GM23338 (cell line): ENCODE measurements around the gene KAT14. TPM values are rescaled to one million over a fixed set of nuclear protein-coding genes. Genes with fewer than 3 reads are reported as not detected.
A peak's percentile ranks its signal among the peaks of the same experiment; 100 is the strongest.

Source experiments
- ATAC-seq: fragments of 200-7000 bp; cut with Tn5 transposase; 3 replicates; pipeline ENCODE4 v1.9.1; 2020
- DNase-seq: peaks from one replicate; pipeline ENCODE4 v3.0.0-alpha.2; 2015; ENCODE audit warnings: low spot score
- H2AFZ ChIP-seq: fragments of 200-600 bp; sonication (generic); 2 replicates; pipeline ENCODE4 v1.8.0; 2016; ENCODE audit warnings: antibody characterized with exemption, mild to moderate bottlenecking, moderate library complexity
- H3F3A ChIP-seq: fragments of 200-600 bp; sonication (generic); replicated peaks from 2 replicates; pipeline ENCODE4 v1.8.0; 2017; ENCODE audit warnings: antibody characterized with exemption, mixed run types, low read depth
- H3K27ac ChIP-seq: fragments of 200-600 bp; sonication (generic); 2 replicates; pipeline ENCODE4 v1.6.1; 2016; ENCODE audit warnings: low read depth
- H3K27me3 ChIP-seq: fragments of 200-600 bp; sonication (generic); 2 replicates; pipeline ENCODE4 v1.8.0; 2016; ENCODE audit warnings: mild to moderate bottlenecking, mixed run types, moderate library complexity; ENCODE audit not compliant: insufficient read depth
- H3K36me3 ChIP-seq: fragments of 200-600 bp; sonication (generic); 2 replicates; pipeline ENCODE4 v1.8.0; 2016; ENCODE audit warnings: mild to moderate bottlenecking; ENCODE audit not compliant: insufficient read depth
- H3K4me1 ChIP-seq: fragments of 200-600 bp; sonication (generic); 2 replicates; pipeline ENCODE4 v1.8.0; 2016; ENCODE audit warnings: mild to moderate bottlenecking, moderate library complexity; ENCODE audit not compliant: insufficient read depth
- H3K4me2 ChIP-seq: fragments of 200-600 bp; sonication (generic); 2 replicates; pipeline ENCODE4 v1.7.1; 2017; ENCODE audit warnings: mixed run types
- H3K4me3 ChIP-seq: fragments of 200-600 bp; sonication (generic); 2 replicates; pipeline ENCODE4 v1.6.1; 2016; ENCODE audit warnings: mixed run types
- H3K79me2 ChIP-seq: fragments of 200-600 bp; sonication (generic); replicated peaks from 2 replicates; pipeline ENCODE4 v1.8.0; 2017; ENCODE audit warnings: mild to moderate bottlenecking; ENCODE audit not compliant: insufficient read depth
- H3K9me2 ChIP-seq: fragments of 200-600 bp; sonication (generic); 2 replicates; pipeline ENCODE4 v1.8.0; 2017; ENCODE audit not compliant: insufficient read depth
- H4K20me1 ChIP-seq: fragments of 200-600 bp; sonication (generic); replicated peaks from 2 replicates; pipeline ENCODE4 v1.8.0; 2017; ENCODE audit warnings: mild to moderate bottlenecking; ENCODE audit not compliant: insufficient read depth
- H3K27ac Mint-ChIP-seq: 2 replicates; pipeline ENCODE4 v1.8.0; 2020; ENCODE audit warnings: inconsistent platforms, mild to moderate bottlenecking, moderate library complexity, mixed read lengths
- H3K27me3 Mint-ChIP-seq: 3 replicates; pipeline ENCODE4 v1.8.0; 2022; ENCODE audit warnings: low read depth, mild to moderate bottlenecking, moderate library complexity, mixed read lengths, inconsistent platforms; ENCODE audit not compliant: insufficient read depth, poor library complexity
- H3K36me3 Mint-ChIP-seq: 3 replicates; pipeline ENCODE4 v1.8.0; 2021; ENCODE audit warnings: low read depth, mild to moderate bottlenecking, inconsistent platforms, moderate library complexity, mixed read lengths
- H3K4me1 Mint-ChIP-seq: 3 replicates; pipeline ENCODE4 v1.8.0; 2020; ENCODE audit warnings: mild to moderate bottlenecking, inconsistent platforms, mixed read lengths
- H3K4me3 Mint-ChIP-seq: 3 replicates; pipeline ENCODE4 v1.8.0; 2021; ENCODE audit warnings: moderate library complexity, mild to moderate bottlenecking, inconsistent platforms, mixed read lengths
- H3K9me3 Mint-ChIP-seq: 3 replicates; pipeline ENCODE4 v1.8.0; 2020; ENCODE audit warnings: moderate library complexity, mild to moderate bottlenecking, inconsistent platforms, mixed read lengths
- EZH2 ChIP-seq: fragments of 200-600 bp; sonication (generic); IDR thresholded peaks from one replicate; pipeline ENCODE4 v1.8.0; 2017; ENCODE audit warnings: antibody characterized with exemption, mild to moderate bottlenecking, low read depth; ENCODE audit not compliant: unreplicated experiment
- EZH2phosphoT487 ChIP-seq: fragments of 200-600 bp; sonication (generic); IDR thresholded peaks from one replicate; pipeline ENCODE4 v1.8.1; 2018; ENCODE audit warnings: antibody characterized with exemption; ENCODE audit not compliant: unreplicated experiment
- JUNB ChIP-seq: IDR thresholded peaks from one replicate; pipeline ENCODE4 v1.6.1; 2016; ENCODE audit warnings: antibody characterized with exemption; ENCODE audit not compliant: unreplicated experiment
- POLR2AphosphoS5 ChIP-seq: IDR thresholded peaks from 2 replicates; pipeline ENCODE4 v1.6.1; 2016; ENCODE audit warnings: antibody characterized with exemption, low read depth
- STAT1 ChIP-seq: IDR thresholded peaks from one replicate; pipeline ENCODE4 v1.6.1; 2016; ENCODE audit warnings: antibody characterized with exemption; ENCODE audit not compliant: unreplicated experiment
- ZNF331 ChIP-seq: fragments of 250-450 bp; sonication (Bioruptor Pico); IDR thresholded peaks from 2 replicates; pipeline ENCODE4 v1.5.0; 2020; ENCODE audit warnings: low read depth, mild to moderate bottlenecking, moderate library complexity
- ZNF462 ChIP-seq: fragments of 250-450 bp; sonication (Bioruptor Pico); IDR thresholded peaks from 2 replicates; pipeline ENCODE4 v1.5.0; 2020; ENCODE audit warnings: mild to moderate bottlenecking, moderate library complexity
- polyA plus RNA-seq: library from polyadenylated mRNA; unstranded; fragments of >200 nt; fragmentation: Nextera tagmentation; extraction: Ambion mirVana; gene quantifications from 2 replicates; pipeline ENCODE4 v1.2.1, GENCODE V29; 2016
- total RNA-seq: library from RNA; depleted of rRNA; stranded (reverse); fragments of >200 nt; shearing (Covaris generic); gene quantifications from 2 replicates; pipeline ENCODE4 v1.2.3, GENCODE V29; 2014
- TF ChIP-seq, protein P1 (sequence below), 2 experiments: fragments of 200-600 bp in 1 of 2; sonication (generic) in 1 of 2; conservative IDR thresholded peaks; 2 replicates each; pipeline versions ENCODE4 v1.5.1 to v1.6.1; 2016 to 2017; ENCODE audit warnings: antibody characterized with exemption in 2 of 2, low read depth in 2 of 2, mild to moderate bottlenecking in 2 of 2, moderate library complexity in 1 of 2

Gene KAT14
- total and polyA plus RNA-seq, 2 experiments from 2014 or later, result 17.8 to 25.0 TPM

- no peak for TF ChIP-seq ZNF462 (CRISPR knock-in tag)
Measured at GRCh38 chr20:18218280-18218679, 80.6 kb downstream of the KAT14 start (continued).

- Histone ChIP-seq H3K36me3 (no peaks in the 10 kb centered on the region), H3K4me3 (no peak overlapping the region), H3K27ac (no peak overlapping the region), H4K20me1 (no peaks in the 10 kb centered on the region), H3K27me3 (no peaks in the 10 kb centered on the region), H2AFZ (peak overlapping the region; percentile 97; the same call in 1 of the 2 replicates), H3K4me1 (peaks cover 12% of the 10 kb centered on the region), H3K79me2 (no peaks in the 10 kb centered on the region), H3K9me2 (no peaks in the 10 kb centered on the region), H3K4me2 (no peak overlapping the region), H3F3A (no peaks in the 10 kb centered on the region)
- Mint-ChIP-seq H3K36me3 (no peaks in the 10 kb centered on the region), H3K27me3 (peaks cover 2% of the 10 kb centered on the region), H3K4me1 (peaks cover 16% of the 10 kb centered on the region), H3K9me3 (peaks cover 13% of the 10 kb centered on the region; the same call in 1 of the 3 replicates), H3K4me3 (no peak overlapping the region), H3K27ac (no peak overlapping the region)
- no peak for DNase-seq
- ATAC-seq, result no peak
- TF ChIP-seq EZH2phosphoT487, result no peak
- TF ChIP-seq EZH2, result no peak
- TF ChIP-seq ZNF331 (CRISPR knock-in tag), result no peak
- no peak for TF ChIP-seq POLR2AphosphoS5
- TF ChIP-seq, protein P1, sequence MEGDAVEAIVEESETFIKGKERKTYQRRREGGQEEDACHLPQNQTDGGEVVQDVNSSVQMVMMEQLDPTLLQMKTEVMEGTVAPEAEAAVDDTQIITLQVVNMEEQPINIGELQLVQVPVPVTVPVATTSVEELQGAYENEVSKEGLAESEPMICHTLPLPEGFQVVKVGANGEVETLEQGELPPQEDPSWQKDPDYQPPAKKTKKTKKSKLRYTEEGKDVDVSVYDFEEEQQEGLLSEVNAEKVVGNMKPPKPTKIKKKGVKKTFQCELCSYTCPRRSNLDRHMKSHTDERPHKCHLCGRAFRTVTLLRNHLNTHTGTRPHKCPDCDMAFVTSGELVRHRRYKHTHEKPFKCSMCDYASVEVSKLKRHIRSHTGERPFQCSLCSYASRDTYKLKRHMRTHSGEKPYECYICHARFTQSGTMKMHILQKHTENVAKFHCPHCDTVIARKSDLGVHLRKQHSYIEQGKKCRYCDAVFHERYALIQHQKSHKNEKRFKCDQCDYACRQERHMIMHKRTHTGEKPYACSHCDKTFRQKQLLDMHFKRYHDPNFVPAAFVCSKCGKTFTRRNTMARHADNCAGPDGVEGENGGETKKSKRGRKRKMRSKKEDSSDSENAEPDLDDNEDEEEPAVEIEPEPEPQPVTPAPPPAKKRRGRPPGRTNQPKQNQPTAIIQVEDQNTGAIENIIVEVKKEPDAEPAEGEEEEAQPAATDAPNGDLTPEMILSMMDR (conservative IDR thresholded peaks at IDR 0.05; ENCODE audit: low read depth in 2 of 2), result no peak
- TF ChIP-seq STAT1, result no peak
- TF ChIP-seq ZNF462 (CRISPR knock-in tag), result no peak
- TF ChIP-seq JUNB, result no peak
Measured at GRCh38 chr20:18223409-18223808, 85.7 kb downstream of the KAT14 start.
